Measurements from ENCODE around the gene F8. TPM values are rescaled to one million over a fixed set of nuclear protein-coding genes. Genes with fewer than 3 reads are reported as not detected.

The F8 gene
- total and polyA plus RNA-seq, 10 of the 15 experiments (the other 5 are each of a cell fraction or from before 2014, with no cell fraction given): 3.0 to 8.1 (median 5.1) TPM

DNA sequence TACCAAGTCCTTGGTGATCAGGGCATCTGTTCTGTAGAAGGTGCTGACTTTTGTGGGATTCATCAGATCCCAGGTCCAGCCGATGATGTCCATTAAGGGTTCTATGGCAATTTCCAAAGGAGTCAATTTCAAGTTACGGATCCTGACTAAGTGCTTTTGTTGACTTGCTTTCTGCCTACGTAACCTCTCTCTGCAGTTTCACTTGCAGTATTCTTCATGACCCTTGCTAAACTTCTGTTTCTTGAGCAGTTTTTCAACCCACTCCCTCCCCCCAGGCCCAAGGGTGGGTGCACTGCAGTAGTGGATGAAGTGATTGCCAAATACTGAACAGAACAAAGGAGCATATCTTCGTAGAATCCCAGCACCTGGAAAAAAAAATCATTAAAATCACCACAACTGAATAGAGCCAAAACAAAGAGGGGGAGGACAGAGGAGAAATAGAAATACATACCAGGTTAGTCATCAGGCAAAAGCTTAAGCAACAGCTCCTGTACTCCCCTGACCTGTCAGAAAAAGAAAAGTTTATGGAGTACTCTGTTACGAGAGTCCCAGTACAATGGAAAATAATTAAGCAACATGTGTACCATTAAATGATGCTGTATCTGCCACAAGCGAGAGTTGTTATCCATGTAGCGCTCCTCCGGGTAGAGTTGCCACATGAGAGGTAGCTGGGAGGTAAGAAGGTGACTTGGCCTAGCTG lies 42.7 kb upstream of the F8 start:
- ChIA-PET RAD21 (ENCODE audit: unreplicated experiment) (no interaction called here), SMC1A (ENCODE audit: uncharacterized antibody, unreplicated experiment) (interaction anchor here (2.9 kb wide), 1 partner anchor 9 kb away, joined by 10 read pairs; no protein-coding TSS in a partner anchor), POLR2A (no interaction called here), CTCF (interaction anchor here (1.4 to 2.3 kb wide), 2 partner anchors 9 to 22 kb away, joined by 5 to 11 read pairs; no protein-coding TSS in a partner anchor)
- intact Hi-C loops (cut with micrococcal nuclease; ENCODE audit: unreplicated experiment): no loop called here
- 65% methylated on average over 8 of the region's 8 CpGs for WGBS (ENCODE audit: insufficient coverage, insufficient replicate concordance, low lambda C conversion rate, missing lambda C conversion rate)
- DNase-seq (ENCODE audit: low read depth, low spot score): no peak
- in situ Hi-C loops (cut with MboI): no loop called here
- H3K9ac ChIP-seq (ENCODE audit: control insufficient read depth, insufficient read depth, low read length): no peak overlapping the region
- no peaks in the 10 kb centered on the region for H3K27me3 ChIP-seq (replicated peaks in 1 of 2; ENCODE audit: control insufficient read depth in 2 of 2, insufficient read depth in 2 of 2, low read length in 1 of 2)
- no peaks in the 10 kb centered on the region for H3K9me3 ChIP-seq (replicated peaks; ENCODE audit: control insufficient read depth, insufficient read depth, low read length)
- H3K79me2 ChIP-seq (ENCODE audit: control insufficient read depth, insufficient read depth, low read length): peaks cover 22% of the 10 kb centered on the region
- no peaks in the 10 kb centered on the region; a peak in 3 of 4 replicates for H3K36me3 ChIP-seq (ENCODE audit: control insufficient read depth in 2 of 2, insufficient read depth in 2 of 2, low read length in 1 of 2)
- TF ChIP-seq HDAC6 (IDR thresholded peaks at IDR 0.05; ENCODE audit: unreplicated experiment) (no peak), NFXL1 (IDR thresholded peaks at IDR 0.05; ENCODE audit: borderline replicate concordance) (no peak), BHLHE40 (IDR thresholded peaks at IDR 0.05; ENCODE audit: borderline replicate concordance in 1 of 2, low read depth in 2 of 2, low read length in 1 of 2) (no peak), SMC3 (IDR thresholded peaks at IDR 0.05; ENCODE audit: borderline replicate concordance, low read length) (no peak), NBN (IDR thresholded peaks at IDR 0.05) (no peak), CEBPB (IDR thresholded peaks at IDR 0.05; ENCODE audit: borderline replicate concordance in 1 of 2, low read depth in 2 of 2, low read length in 2 of 2) (no peak), BMI1 (IDR thresholded peaks at IDR 0.05; ENCODE audit: borderline replicate concordance) (no peak), SP1 (IDR thresholded peaks at IDR 0.05; ENCODE audit: low read depth, low read length) (no peak), STAT3 (IDR thresholded peaks at IDR 0.05; ENCODE audit: low read depth, low read length) (no peak), SIN3A (IDR thresholded peaks at IDR 0.05; ENCODE audit: low read depth, low read length) (no peak), SPI1 (IDR thresholded peaks at IDR 0.05; ENCODE audit: borderline replicate concordance, insufficient read depth, low read depth, low read length) (no peak), EZH2 (IDR thresholded peaks at IDR 0.05; ENCODE audit: borderline replicate concordance, control insufficient read depth, low read depth, low read length) (no peak), JUND (IDR thresholded peaks at IDR 0.05; ENCODE audit: low read depth, low read length) (no peak), HDGF (IDR thresholded peaks at IDR 0.05) (no peak), BCL11A (IDR thresholded peaks at IDR 0.05; ENCODE audit: low read depth, low read length) (no peak), CBX5 (IDR thresholded peaks at IDR 0.05; ENCODE audit: low read depth) (no peak), NFIC (IDR thresholded peaks at IDR 0.05; ENCODE audit: low read depth, low read length) (no peak), TCF3 (IDR thresholded peaks at IDR 0.05; ENCODE audit: borderline replicate concordance, insufficient read depth, low read depth, low read length) (no peak)
- TF ChIP-seq, protein P1, sequence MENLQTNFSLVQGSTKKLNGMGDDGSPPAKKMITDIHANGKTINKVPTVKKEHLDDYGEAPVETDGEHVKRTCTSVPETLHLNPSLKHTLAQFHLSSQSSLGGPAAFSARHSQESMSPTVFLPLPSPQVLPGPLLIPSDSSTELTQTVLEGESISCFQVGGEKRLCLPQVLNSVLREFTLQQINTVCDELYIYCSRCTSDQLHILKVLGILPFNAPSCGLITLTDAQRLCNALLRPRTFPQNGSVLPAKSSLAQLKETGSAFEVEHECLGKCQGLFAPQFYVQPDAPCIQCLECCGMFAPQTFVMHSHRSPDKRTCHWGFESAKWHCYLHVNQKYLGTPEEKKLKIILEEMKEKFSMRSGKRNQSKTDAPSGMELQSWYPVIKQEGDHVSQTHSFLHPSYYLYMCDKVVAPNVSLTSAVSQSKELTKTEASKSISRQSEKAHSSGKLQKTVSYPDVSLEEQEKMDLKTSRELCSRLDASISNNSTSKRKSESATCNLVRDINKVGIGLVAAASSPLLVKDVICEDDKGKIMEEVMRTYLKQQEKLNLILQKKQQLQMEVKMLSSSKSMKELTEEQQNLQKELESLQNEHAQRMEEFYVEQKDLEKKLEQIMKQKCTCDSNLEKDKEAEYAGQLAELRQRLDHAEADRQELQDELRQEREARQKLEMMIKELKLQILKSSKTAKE (IDR thresholded peaks at IDR 0.05; ENCODE audit: low read depth, poor library complexity, severe bottlenecking): no peak
- no peak overlapping the region for H3K4me2 ChIP-seq (ENCODE audit: control insufficient read depth, insufficient read depth)
- H2AFZ ChIP-seq (ENCODE audit: control insufficient read depth, low read depth, low read length): no peak overlapping the region
- no peak for FAIRE-seq
- no peaks in the 10 kb centered on the region for H4K20me1 ChIP-seq (ENCODE audit: control insufficient read depth, insufficient read depth)
- BruUV-seq (replicated peaks): no TSS peak
- ATAC-seq: no peak
- H3K4me1 ChIP-seq (ENCODE audit: control insufficient read depth, insufficient read depth, low read length): no peaks in the 10 kb centered on the region
- no peak overlapping the region for H3K4me3 ChIP-seq
- H3K27ac ChIP-seq (ENCODE audit: control insufficient read depth, insufficient read depth): no peak overlapping the region
